Measurements from ENCODE around the gene RHOBTB1. TPM values are rescaled to one million over a fixed set of nuclear protein-coding genes. Genes with fewer than 3 reads are reported as not detected.

The RHOBTB1 gene
- total RNA-seq, 4 donors from 2014 or later: 15.5 to 44.0 (median 25.3) TPM

- no peaks in the 10 kb centered on the region for H3K27me3 ChIP-seq
- TF ChIP-seq EP300 (IDR thresholded peaks at IDR 0.05): no peak
- TF ChIP-seq CTCF (IDR thresholded peaks at IDR 0.05): no peak
- no peak for TF ChIP-seq POLR2AphosphoS5 (IDR thresholded peaks at IDR 0.05)
- TF ChIP-seq POLR2A (IDR thresholded peaks at IDR 0.05): no peak
- no peak overlapping the region for H3K27ac ChIP-seq
- no peaks in the 10 kb centered on the region for H3K36me3 ChIP-seq
- no peaks in the 10 kb centered on the region for H3K4me1 ChIP-seq
- 100% methylated on average over 1 to 2 of the region's 2 CpGs for WGBS, 2 donors (ENCODE audit: low coverage in 1 of 2)
- ATAC-seq: no peak
- H3K9me3 ChIP-seq: peaks cover 0 to 10% (median 0%) of the 10 kb centered on the region in 3 donors
- no peak overlapping the region for H3K4me3 ChIP-seq
Observed at GRCh38 chr10:60856405-60856804, 87.6 kb downstream of the RHOBTB1 start.

- TF ChIP-seq POLR2AphosphoS5 (IDR thresholded peaks at IDR 0.05): no peak
- no peak for TF ChIP-seq EP300 (IDR thresholded peaks at IDR 0.05)
- Histone ChIP-seq H3K4me1 (peaks cover 0 to 7% (median 4%) of the 10 kb centered on the region in 3 donors), H3K9me3 (peaks cover 0 to 17% (median 0%) of the 10 kb centered on the region in 3 donors), H3K27ac (no peak overlapping the region), H3K27me3 (no peaks in the 10 kb centered on the region), H3K36me3 (no peaks in the 10 kb centered on the region), H3K4me3 (no peak overlapping the region)
- ATAC-seq: no peak
- 85 to 93% methylated on average over 1 to 2 of the region's 3 CpGs for WGBS, 2 donors (ENCODE audit: low coverage in 1 of 2)
Observed at GRCh38 chr10:60853637-60854036, 90.3 kb downstream of the RHOBTB1 start.

- peaks cover 0 to 17% (median 0%) of the 10 kb centered on the region in 3 donors for H3K9me3 ChIP-seq
- WGBS, 2 donors (ENCODE audit: low coverage in 1 of 2): 100% methylated on average over 1 of the region's 4 CpGs; no CpG with 5 or more reads in 1 of the 2 donors
- peaks cover 0 to 12% (median 8%) of the 10 kb centered on the region in 3 donors for H3K4me1 ChIP-seq
- no peaks in the 10 kb centered on the region for H3K27me3 ChIP-seq
- TF ChIP-seq CTCF (IDR thresholded peaks at IDR 0.05) (no peak), POLR2AphosphoS5 (IDR thresholded peaks at IDR 0.05) (no peak), POLR2A (IDR thresholded peaks at IDR 0.05) (no peak), EP300 (IDR thresholded peaks at IDR 0.05) (no peak)
- no peak overlapping the region for H3K4me3 ChIP-seq
- no peak overlapping the region for H3K27ac ChIP-seq
- no peak for ATAC-seq
- no peaks in the 10 kb centered on the region for H3K36me3 ChIP-seq
Observed at GRCh38 chr10:60853107-60853506, 90.9 kb downstream of the RHOBTB1 start.

GRCh38 chr10:60849740-60850139 is 94.2 kb downstream of the RHOBTB1 start:
- Histone ChIP-seq H3K27ac (no peak overlapping the region), H3K36me3 (no peaks in the 10 kb centered on the region), H3K4me3 (no peak overlapping the region), H3K4me1 (peaks cover 0 to 17% (median 8%) of the 10 kb centered on the region in 3 donors), H3K27me3 (no peaks in the 10 kb centered on the region), H3K9me3 (peaks cover 0 to 6% (median 0%) of the 10 kb centered on the region in 3 donors)
- WGBS, 2 donors (ENCODE audit: low coverage in 1 of 2): 100% methylated on average over 1 of the region's 1 CpG; no CpG with 5 or more reads in 1 of the 2 donors
- TF ChIP-seq POLR2A (IDR thresholded peaks at IDR 0.05): no peak
- TF ChIP-seq CTCF (IDR thresholded peaks at IDR 0.05): no peak
- no peak for TF ChIP-seq EP300 (IDR thresholded peaks at IDR 0.05)
- no peak for TF ChIP-seq POLR2AphosphoS5 (IDR thresholded peaks at IDR 0.05)
- ATAC-seq: no peak

GRCh38 chr10:60849217-60849616 is 94.8 kb downstream of the RHOBTB1 start:
- Histone ChIP-seq H3K4me1 (peaks cover 0 to 17% (median 8%) of the 10 kb centered on the region in 3 donors), H3K4me3 (no peak overlapping the region), H3K27ac (no peak overlapping the region), H3K27me3 (no peaks in the 10 kb centered on the region), H3K36me3 (no peaks in the 10 kb centered on the region), H3K9me3 (peaks cover 0 to 6% (median 0%) of the 10 kb centered on the region in 3 donors)
- TF ChIP-seq EP300 (IDR thresholded peaks at IDR 0.05) (no peak), POLR2A (IDR thresholded peaks at IDR 0.05) (no peak), POLR2AphosphoS5 (IDR thresholded peaks at IDR 0.05) (no peak)
- no peak for ATAC-seq
- WGBS, 2 donors (ENCODE audit: low coverage in 1 of 2): 80% methylated on average over 2 of the region's 3 CpGs; no CpG with 5 or more reads in 1 of the 2 donors

GRCh38 chr10:60848680-60849079 is 95.3 kb downstream of the RHOBTB1 start:
- 88 to 92% methylated on average over 2 to 4 of the region's 5 CpGs for WGBS, 2 donors (ENCODE audit: low coverage in 1 of 2)

More at GRCh38 chr10:60848680-60849079, 95.3 kb downstream of the RHOBTB1 start:
- Histone ChIP-seq H3K27ac (no peak overlapping the region), H3K36me3 (no peaks in the 10 kb centered on the region), H3K4me1 (peaks cover 0 to 17% (median 8%) of the 10 kb centered on the region in 3 donors), H3K4me3 (no peak overlapping the region), H3K9me3 (peaks cover 0 to 6% (median 0%) of the 10 kb centered on the region in 3 donors), H3K27me3 (no peaks in the 10 kb centered on the region)
- ATAC-seq: no peak
- TF ChIP-seq POLR2A (IDR thresholded peaks at IDR 0.05): no peak
- TF ChIP-seq CTCF (IDR thresholded peaks at IDR 0.05): no peak
- TF ChIP-seq EP300 (IDR thresholded peaks at IDR 0.05): no peak
- TF ChIP-seq POLR2AphosphoS5 (IDR thresholded peaks at IDR 0.05): no peak
